A549 treated with AZD9567 at 1 μM for 4 hours (cell line): ENCODE measurements around the gene GNL1. TPM values are rescaled to one million over a fixed set of nuclear protein-coding genes. Genes with fewer than 3 reads are reported as not detected.

Experiments
- total RNA-seq: library from RNA; stranded (reverse); fragments of 200-300 nt; extraction: Qiagen RNA extraction; gene quantifications from 5 replicates; pipeline ENCODE4 v1.2.3, GENCODE V29; 2022; ENCODE audit not compliant: insufficient read depth

GNL1 gene, protein sequence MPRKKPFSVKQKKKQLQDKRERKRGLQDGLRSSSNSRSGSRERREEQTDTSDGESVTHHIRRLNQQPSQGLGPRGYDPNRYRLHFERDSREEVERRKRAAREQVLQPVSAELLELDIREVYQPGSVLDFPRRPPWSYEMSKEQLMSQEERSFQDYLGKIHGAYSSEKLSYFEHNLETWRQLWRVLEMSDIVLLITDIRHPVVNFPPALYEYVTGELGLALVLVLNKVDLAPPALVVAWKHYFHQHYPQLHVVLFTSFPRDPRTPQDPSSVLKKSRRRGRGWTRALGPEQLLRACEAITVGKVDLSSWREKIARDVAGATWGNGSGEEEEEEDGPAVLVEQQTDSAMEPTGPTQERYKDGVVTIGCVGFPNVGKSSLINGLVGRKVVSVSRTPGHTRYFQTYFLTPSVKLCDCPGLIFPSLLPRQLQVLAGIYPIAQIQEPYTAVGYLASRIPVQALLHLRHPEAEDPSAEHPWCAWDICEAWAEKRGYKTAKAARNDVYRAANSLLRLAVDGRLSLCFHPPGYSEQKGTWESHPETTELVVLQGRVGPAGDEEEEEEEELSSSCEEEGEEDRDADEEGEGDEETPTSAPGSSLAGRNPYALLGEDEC
- 23.3 to 33.0 TPM (median 30.7 TPM) in 5 replicates for total RNA-seq

GRCh38 chr6:30556066-30556905 is at the start of gene GNL1:
Gene GNL1, minus strand, starts transcription at chr6:30556489. Its CDS starts 286 bp downstream, at chr6:30556203.

GRCh38 chr6:30571075-30571761 is 14.9 kb upstream of the GNL1 start, which contains the start of gene ABCF1:
Gene ABCF1, plus strand, starts transcription at chr6:30571442. Its CDS starts 46 bp downstream, at chr6:30571488.

DNA sequence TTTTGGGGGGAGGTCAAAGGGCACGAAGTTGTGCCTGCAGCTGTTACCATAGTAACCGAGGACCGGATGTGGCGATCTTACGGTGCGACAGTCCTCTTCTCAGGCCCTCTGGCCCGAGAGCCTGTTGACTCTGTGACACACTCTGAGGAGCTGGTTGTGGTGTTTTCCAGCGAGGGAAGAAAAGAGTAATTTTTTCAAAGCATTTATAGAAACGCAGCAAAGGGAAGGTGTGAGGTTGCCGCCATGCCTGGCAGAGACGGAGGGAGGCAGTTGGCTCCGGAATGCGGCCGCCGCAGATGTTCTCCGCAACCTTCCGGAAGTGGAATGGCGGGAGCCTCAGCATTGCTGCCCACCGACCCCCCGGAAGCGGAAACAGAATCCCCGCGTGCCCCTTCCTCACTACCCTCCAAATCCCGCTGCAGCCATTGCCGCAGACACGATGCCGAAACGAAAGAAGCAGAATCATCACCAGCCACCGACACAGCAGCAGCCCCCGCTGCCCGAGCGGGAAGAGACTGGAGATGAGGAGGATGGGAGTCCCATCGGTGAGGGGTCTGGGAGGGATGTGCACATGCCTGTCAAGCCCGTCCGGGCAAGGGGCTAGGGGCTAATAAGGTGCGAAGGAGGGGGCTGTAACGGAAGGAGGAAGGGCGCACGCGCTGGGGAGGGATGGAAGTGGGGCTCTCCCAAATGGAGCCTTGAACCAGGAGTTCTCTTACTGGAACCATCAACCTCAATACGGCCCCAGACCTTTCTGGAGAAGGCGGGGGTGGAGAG is 805 bp upstream of the GNL1 start, which contains the start of gene PRR3:
Gene PRR3, plus strand, starts transcription at position 390 of the 777 bp plus-strand sequence. Its CDS starts 50 bp downstream, at position 440.

Other genes with a start within 250 kb of the GNL1 start
- gene TRIM39, start 229.6 kb downstream of the GNL1 start, total RNA-seq: 5.5 to 8.7 TPM (median 7.2 TPM) in 5 replicates
- gene RPP21, start 211.3 kb downstream of the GNL1 start, total RNA-seq: 34.3 to 73.3 TPM (median 70.1 TPM) in 5 replicates
- gene HLA-E, start 67.0 kb downstream of the GNL1 start, total RNA-seq: 62.6 to 70.5 TPM (median 63.9 TPM) in 5 replicates
- gene PRR3, start 806 bp upstream of the GNL1 start, total RNA-seq: 14.9 to 17.6 TPM (median 16.9 TPM) in 5 replicates
- 49.0 to 55.9 TPM (median 51.2 TPM) in 5 replicates for gene ABCF1, start 15.0 kb upstream of the GNL1 start, total RNA-seq
- 29.3 to 45.4 TPM (median 30.8 TPM) in 5 replicates for gene PPP1R10, start 60.8 kb upstream of the GNL1 start, total RNA-seq
- gene MRPS18B, start 61.4 kb upstream of the GNL1 start, total RNA-seq: 65.4 to 80.9 TPM (median 68.4 TPM) in 5 replicates
- 2.5 to 6.7 TPM (median 5.8 TPM) in 5 replicates for gene ATAT1, start 70.4 kb upstream of the GNL1 start, total RNA-seq
- 8.1 to 12.4 TPM (median 12.3 TPM) in 5 replicates for gene C6orf136, start 90.6 kb upstream of the GNL1 start, total RNA-seq
- 25.5 to 30.3 TPM (median 28.4 TPM) in 5 replicates for gene DHX16, start 116.5 kb upstream of the GNL1 start, total RNA-seq
- 36.2 to 39.9 TPM (median 38.6 TPM) in 5 replicates for gene PPP1R18, start 130.2 kb upstream of the GNL1 start, total RNA-seq
- 25.7 to 31.1 TPM (median 27.3 TPM) in 5 replicates for gene NRM, start 134.5 kb upstream of the GNL1 start, total RNA-seq
- gene MDC1, start 160.8 kb upstream of the GNL1 start, total RNA-seq: 13.9 to 21.8 TPM (median 15.5 TPM) in 5 replicates
- 843 to 940 TPM (median 881 TPM) in 5 replicates for gene TUBB, start 163.9 kb upstream of the GNL1 start, total RNA-seq
- gene FLOT1, start 186.2 kb upstream of the GNL1 start, total RNA-seq: 64.4 to 88.0 TPM (median 86.4 TPM) in 5 replicates
- 47.9 to 86.3 TPM (median 75.8 TPM) in 5 replicates for gene IER3, start 188.1 kb upstream of the GNL1 start, total RNA-seq